ENCODE measurements around the gene RAB4A. TPM values are rescaled to one million over a fixed set of nuclear protein-coding genes. Genes with fewer than 3 reads are reported as not detected.

RAB4A gene
- total and polyA plus RNA-seq, 2 of the 4 experiments (the other 2 are of a cell fraction), result 25.6 to 26.2 TPM

GRCh38 chr1:229240532-229240931 lies 30.4 kb upstream of the RAB4A start:
- no TSS peak for BruUV-seq (replicated peaks)
- Histone ChIP-seq H2AFZ (replicated peaks; ENCODE audit: low read length, poor library complexity) (no peak overlapping the region), H2BK15ac (ENCODE audit: low read depth, low read length) (no peak overlapping the region), H3K9me3 (ENCODE audit: control insufficient read depth, insufficient read depth, low read length) (peaks cover 4% of the 10 kb centered on the region), H3K27ac (ENCODE audit: insufficient read depth, low read length) (no peak overlapping the region), H3K23ac (ENCODE audit: low read depth, low read length) (no peak overlapping the region), H4K8ac (ENCODE audit: low read depth in 2 of 2, low read length in 2 of 2) (no peak overlapping the region), H3K4me2 (ENCODE audit: low read depth, low read length) (no peak overlapping the region), H3K56ac (ENCODE audit: extremely low read depth, insufficient read depth, low read length) (no peak overlapping the region), H4K20me1 (ENCODE audit: insufficient read depth, low read length) (no peaks in the 10 kb centered on the region), H2BK20ac (ENCODE audit: low read depth, low read length) (no peak overlapping the region), H3K4me3 (ENCODE audit: insufficient read depth, low read depth, low read length) (no peak overlapping the region), H3K14ac (replicated peaks; ENCODE audit: low read depth, low read length) (no peak overlapping the region), H2BK120ac (ENCODE audit: low read depth, low read length) (no peak overlapping the region), H2AK5ac (ENCODE audit: low read depth, low read length) (no peak overlapping the region), H3K18ac (ENCODE audit: low read depth, low read length) (no peak overlapping the region), H3K36me3 (ENCODE audit: control insufficient read depth, insufficient read depth, low read length) (no peaks in the 10 kb centered on the region), H3K27me3 (ENCODE audit: control insufficient read depth, insufficient read depth, low read length) (peaks cover 2% of the 10 kb centered on the region; the same call in 1 of the 2 replicates), H3K4me1 (ENCODE audit: control insufficient read depth, insufficient read depth, low read length) (peaks cover 2% of the 10 kb centered on the region; the same call in 1 of the 2 replicates), H3K4ac (ENCODE audit: low read depth, low read length) (no peak overlapping the region), H3K9me1 (ENCODE audit: insufficient read depth, low read length) (no peaks in the 10 kb centered on the region), H4K5ac (ENCODE audit: low read depth, low read length) (no peak overlapping the region), H3K79me1 (ENCODE audit: low read depth in 1 of 2, low read length in 2 of 2) (no peaks in the 10 kb centered on the region), H4K91ac (ENCODE audit: insufficient read depth, low read depth, low read length) (no peak overlapping the region), H2AK9ac (replicated peaks; ENCODE audit: low read depth, low read length, poor library complexity) (no peak overlapping the region), H3K9ac (ENCODE audit: low read depth, low read length) (no peak overlapping the region), H2BK5ac (ENCODE audit: low read depth, low read length, poor library complexity, severe bottlenecking) (no peak overlapping the region)
- in situ Hi-C loops (cut with MboI; ENCODE audit: low sequenced_read_pairs) (no loop called here), intact Hi-C loops (cut with micrococcal nuclease) (no loop called here), dilution Hi-C loops (cut with HindIII; ENCODE audit: low sequenced_read_pairs, unreplicated experiment) (no loop called here)
- ChIA-PET POLR2A (ENCODE audit: unreplicated experiment) (no interaction called here), CTCF (no interaction called here)
- WGBS, 2 experiments (ENCODE audit: extremely low coverage in 2 of 2, insufficient read length in 1 of 2), result no CpG with 5 or more reads among the region's 3 CpGs
- TF ChIP-seq MXI1 (IDR thresholded peaks at IDR 0.05; ENCODE audit: borderline replicate concordance, low read depth, low read length) (no peak), CEBPB (IDR thresholded peaks at IDR 0.05; ENCODE audit: low read depth, low read length) (no peak)
- DNase-seq (no peak), ATAC-seq (ENCODE audit: low read depth) (no peak)

Data from IMR-90 (cell line).